ENCODE data around the gene CTNNBL1. TPM values are rescaled to one million over a fixed set of nuclear protein-coding genes. Genes with fewer than 3 reads are reported as not detected.

Gene CTNNBL1
- total RNA-seq, 2 donors from 2014 or later, result 68.6 to 68.7 TPM

- H3K4me1 Mint-ChIP-seq, result peaks cover 26% of the 10 kb centered on the region
- H3K27me3 Mint-ChIP-seq (ENCODE audit: insufficient read depth), result peaks cover 18% of the 10 kb centered on the region
- no peak overlapping the region for H3K4me3 Mint-ChIP-seq
- Histone ChIP-seq H3K9me3 (ENCODE audit: control insufficient read depth, low read length) (no peaks in the 10 kb centered on the region), H3K27me3 (ENCODE audit: control insufficient read depth, insufficient read depth, low read length, poor library complexity, severe bottlenecking) (peaks cover 5% of the 10 kb centered on the region), H3K27ac (ENCODE audit: low read depth, low read length) (no peak overlapping the region), H3K4me3 (ENCODE audit: low read length) (no peak overlapping the region), H3K36me3 (ENCODE audit: control insufficient read depth, insufficient read depth, low read length) (no peaks in the 10 kb centered on the region), H3K9ac (ENCODE audit: extremely low read depth, low read length, poor library complexity, severe bottlenecking) (no peak overlapping the region), H3K4me1 (ENCODE audit: control insufficient read depth, insufficient read depth, low read length) (peaks cover 5% of the 10 kb centered on the region)
- no peaks in the 10 kb centered on the region for H3K9me3 Mint-ChIP-seq
- TF ChIP-seq, protein P1, sequence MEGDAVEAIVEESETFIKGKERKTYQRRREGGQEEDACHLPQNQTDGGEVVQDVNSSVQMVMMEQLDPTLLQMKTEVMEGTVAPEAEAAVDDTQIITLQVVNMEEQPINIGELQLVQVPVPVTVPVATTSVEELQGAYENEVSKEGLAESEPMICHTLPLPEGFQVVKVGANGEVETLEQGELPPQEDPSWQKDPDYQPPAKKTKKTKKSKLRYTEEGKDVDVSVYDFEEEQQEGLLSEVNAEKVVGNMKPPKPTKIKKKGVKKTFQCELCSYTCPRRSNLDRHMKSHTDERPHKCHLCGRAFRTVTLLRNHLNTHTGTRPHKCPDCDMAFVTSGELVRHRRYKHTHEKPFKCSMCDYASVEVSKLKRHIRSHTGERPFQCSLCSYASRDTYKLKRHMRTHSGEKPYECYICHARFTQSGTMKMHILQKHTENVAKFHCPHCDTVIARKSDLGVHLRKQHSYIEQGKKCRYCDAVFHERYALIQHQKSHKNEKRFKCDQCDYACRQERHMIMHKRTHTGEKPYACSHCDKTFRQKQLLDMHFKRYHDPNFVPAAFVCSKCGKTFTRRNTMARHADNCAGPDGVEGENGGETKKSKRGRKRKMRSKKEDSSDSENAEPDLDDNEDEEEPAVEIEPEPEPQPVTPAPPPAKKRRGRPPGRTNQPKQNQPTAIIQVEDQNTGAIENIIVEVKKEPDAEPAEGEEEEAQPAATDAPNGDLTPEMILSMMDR (conservative IDR thresholded peaks at IDR 0.05), result no peak
- peak; percentile 59 for DNase-seq
- H3K36me3 Mint-ChIP-seq (ENCODE audit: low read depth), result no peaks in the 10 kb centered on the region
- no peak overlapping the region for H3K27ac Mint-ChIP-seq
- 85 to 88% methylated on average over 5 to 6 of the region's 6 CpGs for WGBS, 2 experiments (ENCODE audit: insufficient coverage in 1 of 2, insufficient read length in 1 of 2)
Measured at GRCh38 chr20:37918035-37918434, 224.2 kb downstream of the CTNNBL1 start.

- H3K9me3 Mint-ChIP-seq, result no peaks in the 10 kb centered on the region
- Histone ChIP-seq H3K9me3 (ENCODE audit: control insufficient read depth, low read length) (no peaks in the 10 kb centered on the region), H3K4me3 (ENCODE audit: low read length) (no peak overlapping the region), H3K4me1 (ENCODE audit: control insufficient read depth, insufficient read depth, low read length) (peaks cover 5% of the 10 kb centered on the region), H3K36me3 (ENCODE audit: control insufficient read depth, insufficient read depth, low read length) (no peaks in the 10 kb centered on the region), H3K27ac (ENCODE audit: low read depth, low read length) (no peak overlapping the region), H3K27me3 (ENCODE audit: control insufficient read depth, insufficient read depth, low read length, poor library complexity, severe bottlenecking) (no peaks in the 10 kb centered on the region), H3K9ac (ENCODE audit: extremely low read depth, low read length, poor library complexity, severe bottlenecking) (no peak overlapping the region)
- H3K27ac Mint-ChIP-seq, result no peak overlapping the region
- H3K4me3 Mint-ChIP-seq, result no peak overlapping the region
- no peaks in the 10 kb centered on the region for H3K36me3 Mint-ChIP-seq (ENCODE audit: low read depth)
- TF ChIP-seq, protein P1 (conservative IDR thresholded peaks at IDR 0.05), result no peak
- DNase-seq, result no peak
- 75 to 83% methylated on average over 2 to 5 of the region's 5 CpGs for WGBS, 2 experiments (ENCODE audit: insufficient coverage in 1 of 2, insufficient read length in 1 of 2)
- peaks cover 7% of the 10 kb centered on the region for H3K27me3 Mint-ChIP-seq (ENCODE audit: insufficient read depth)
- H3K4me1 Mint-ChIP-seq, result peaks cover 19% of the 10 kb centered on the region
Measured at GRCh38 chr20:37919389-37920040, 225.7 kb downstream of the CTNNBL1 start.

DNA sequence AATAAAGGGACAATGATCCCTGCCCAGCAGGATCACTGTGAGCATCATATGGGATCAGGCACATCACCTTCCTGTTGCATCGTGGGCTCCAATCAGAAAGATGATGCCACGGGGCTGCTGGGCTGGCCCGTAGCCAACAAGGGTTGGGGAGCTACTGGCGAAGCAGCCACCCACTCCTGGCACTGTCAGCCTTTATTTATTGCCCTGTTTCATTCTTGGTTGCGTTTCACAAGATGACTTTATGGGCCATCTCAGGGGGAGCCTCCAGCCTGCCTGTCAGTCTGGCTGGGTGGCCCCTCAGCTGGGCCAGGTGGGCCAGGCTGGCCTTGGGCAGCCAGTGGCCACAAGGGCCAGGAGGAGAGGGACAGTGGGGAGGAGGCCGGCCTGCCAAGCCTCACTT is 226.4 kb downstream of the CTNNBL1 start:
- H3K27ac Mint-ChIP-seq, result no peak overlapping the region
- WGBS, 2 experiments (ENCODE audit: insufficient coverage in 1 of 2, insufficient read length in 1 of 2), result 90 to 97% methylated on average over 5 to 6 of the region's 6 CpGs
- no peaks in the 10 kb centered on the region for H3K36me3 ChIP-seq (ENCODE audit: control insufficient read depth, insufficient read depth, low read length)
- TF ChIP-seq, protein P1 (conservative IDR thresholded peaks at IDR 0.05), result no peak
- H3K27me3 ChIP-seq (ENCODE audit: control insufficient read depth, insufficient read depth, low read length, poor library complexity, severe bottlenecking), result no peaks in the 10 kb centered on the region
- no peak overlapping the region for H3K4me3 ChIP-seq (ENCODE audit: low read length)
- peaks cover under 1% of the 10 kb centered on the region for H3K4me1 ChIP-seq (ENCODE audit: control insufficient read depth, insufficient read depth, low read length)
- no peak overlapping the region for H3K9ac ChIP-seq (ENCODE audit: extremely low read depth, low read length, poor library complexity, severe bottlenecking)
- no peak for DNase-seq
- no peak overlapping the region for H3K4me3 Mint-ChIP-seq
- H3K36me3 Mint-ChIP-seq (ENCODE audit: low read depth), result no peaks in the 10 kb centered on the region
- H3K9me3 Mint-ChIP-seq, result no peaks in the 10 kb centered on the region
- no peaks in the 10 kb centered on the region for H3K9me3 ChIP-seq (ENCODE audit: control insufficient read depth, low read length)
- H3K4me1 Mint-ChIP-seq, result peaks cover 19% of the 10 kb centered on the region
- peaks cover 7% of the 10 kb centered on the region for H3K27me3 Mint-ChIP-seq (ENCODE audit: insufficient read depth)
- no peak overlapping the region for H3K27ac ChIP-seq (ENCODE audit: low read depth, low read length)

Measured in endodermal cell (in vitro differentiated cells).